ENCODE results near the gene COL23A1.
A peak's percentile ranks its signal among the peaks of the same experiment; 100 is the strongest.

The COL23A1 gene

DNA sequence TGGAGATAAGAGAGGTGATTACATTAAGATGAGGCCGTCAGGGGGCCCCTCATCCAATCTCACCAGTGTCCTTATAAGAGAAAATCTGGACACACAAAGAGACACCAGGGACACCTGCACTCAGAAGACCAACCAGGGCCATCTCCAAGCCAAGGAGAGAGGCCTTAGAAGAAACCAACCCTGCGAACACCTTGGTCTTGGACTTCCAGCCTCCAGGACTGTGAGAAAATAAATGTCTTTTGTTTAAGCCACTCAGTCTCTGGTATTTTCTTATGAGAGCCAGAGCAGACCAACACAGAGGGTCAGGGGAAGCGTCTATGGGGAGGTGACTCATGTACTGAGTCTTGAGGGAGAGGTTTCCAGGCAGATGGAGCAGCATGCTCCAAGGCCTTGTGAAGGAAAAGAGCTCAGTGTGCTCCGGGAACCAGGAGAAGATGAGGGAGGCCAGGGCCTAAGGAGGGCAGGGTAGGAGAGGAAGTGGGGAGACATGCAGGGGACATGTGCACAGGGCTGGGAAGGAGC lies 363.0 kb downstream of the COL23A1 start:
- DNase-seq (ENCODE audit: low spot score) = no peak
- no peak overlapping the region for H2BK12ac ChIP-seq (ENCODE audit: low read length)

GRCh38 chr5:178225174-178225573 lies 365.0 kb downstream of the COL23A1 start:
- no peak overlapping the region for H2BK5ac ChIP-seq (ENCODE audit: low read length)
- H3K4me1 ChIP-seq (ENCODE audit: control insufficient read depth in 2 of 2, insufficient read depth in 1 of 2, low read depth in 1 of 2, low read length in 2 of 2) = peaks cover 0 to 16% of the 10 kb centered on the region in 2 donors
- H2BK12ac ChIP-seq (ENCODE audit: low read length) = no peak overlapping the region
- H3K18ac ChIP-seq (ENCODE audit: low read length) = no peak overlapping the region
- no peak overlapping the region for H3K27ac ChIP-seq (replicated peaks; ENCODE audit: low read length)
- no peak overlapping the region for H3K4ac ChIP-seq (ENCODE audit: low read length)
- peaks cover 38 to 84% of the 10 kb centered on the region in 2 donors for H3K36me3 ChIP-seq (replicated peaks in 1 of 2; ENCODE audit: control insufficient read depth in 2 of 2, insufficient read depth in 2 of 2, low read length in 2 of 2)
- H3K79me1 ChIP-seq (ENCODE audit: low read depth, low read length) = no peaks in the 10 kb centered on the region
- H4K8ac ChIP-seq (ENCODE audit: low read depth, low read length) = no peak overlapping the region
- H2BK120ac ChIP-seq (ENCODE audit: low read depth, low read length) = no peak overlapping the region
- no peak overlapping the region for H4K91ac ChIP-seq (ENCODE audit: low read depth, low read length, poor library complexity)
- no peak overlapping the region for H2BK15ac ChIP-seq (ENCODE audit: low read length)
- H2AK5ac ChIP-seq (ENCODE audit: low read depth, low read length) = no peak overlapping the region
- H3K9ac ChIP-seq (ENCODE audit: low read depth, low read length, poor library complexity) = no peak overlapping the region
- H3K9me3 ChIP-seq (replicated peaks in 1 of 2; ENCODE audit: control insufficient read depth in 2 of 2, insufficient read depth in 1 of 2, low read depth in 1 of 2, low read length in 2 of 2) = peaks cover 2 to 5% of the 10 kb centered on the region in 2 donors
- no peak overlapping the region for H3K14ac ChIP-seq (ENCODE audit: low read length)
- H3K23ac ChIP-seq (ENCODE audit: low read depth, low read length, poor library complexity) = no peak overlapping the region
- H2AFZ ChIP-seq (ENCODE audit: low read length) = no peak overlapping the region
- no peak for DNase-seq (ENCODE audit: low spot score)
- peak overlapping the region in 1 of 2 donors; percentile 33 for H3K4me3 ChIP-seq (ENCODE audit: low read length in 2 of 2)
- no peaks in the 10 kb centered on the region for H3K27me3 ChIP-seq (ENCODE audit: control insufficient read depth in 3 of 3, insufficient read depth in 3 of 3, low read depth in 1 of 3, low read length in 3 of 3)
- no CpG with 5 or more reads among the region's 6 CpGs for whole genome bisulfite sequencing, 2 donors (ENCODE audit: extremely low coverage in 2 of 2, insufficient read length in 2 of 2, insufficient replicate concordance in 1 of 2)
- H3K4me2 ChIP-seq (ENCODE audit: insufficient read depth, low read length, poor library complexity, severe bottlenecking) = no peak overlapping the region

More for the DNA sequence above, 363.0 kb downstream of the COL23A1 start:
- Histone ChIP-seq H3K79me1 (ENCODE audit: low read depth, low read length) (peaks cover 9% of the 10 kb centered on the region), H3K9me3 (replicated peaks in 1 of 2; ENCODE audit: control insufficient read depth in 2 of 2, insufficient read depth in 1 of 2, low read depth in 1 of 2, low read length in 2 of 2) (peaks cover 0 to 5% of the 10 kb centered on the region in 2 donors), H3K27me3 (ENCODE audit: control insufficient read depth in 3 of 3, insufficient read depth in 3 of 3, low read depth in 1 of 3, low read length in 3 of 3) (no peaks in the 10 kb centered on the region), H3K18ac (ENCODE audit: low read length) (no peak overlapping the region), H3K36me3 (replicated peaks in 1 of 2; ENCODE audit: control insufficient read depth in 2 of 2, insufficient read depth in 2 of 2, low read length in 2 of 2) (peaks cover 34 to 83% of the 10 kb centered on the region in 2 donors), H4K8ac (ENCODE audit: low read depth, low read length) (no peak overlapping the region), H3K4me2 (ENCODE audit: insufficient read depth, low read length, poor library complexity, severe bottlenecking) (no peak overlapping the region), H3K4me1 (ENCODE audit: control insufficient read depth in 2 of 2, insufficient read depth in 1 of 2, low read depth in 1 of 2, low read length in 2 of 2) (peaks cover 8 to 20% of the 10 kb centered on the region in 2 donors), H2AFZ (ENCODE audit: low read length) (no peak overlapping the region), H2BK120ac (ENCODE audit: low read depth, low read length) (no peak overlapping the region), H3K14ac (ENCODE audit: low read length) (no peak overlapping the region), H2AK5ac (ENCODE audit: low read depth, low read length) (no peak overlapping the region), H4K91ac (ENCODE audit: low read depth, low read length, poor library complexity) (no peak overlapping the region), H3K4me3 (ENCODE audit: low read length in 2 of 2) (no peak overlapping the region), H3K23ac (ENCODE audit: low read depth, low read length, poor library complexity) (no peak overlapping the region), H2BK5ac (ENCODE audit: low read length) (no peak overlapping the region), H3K27ac (replicated peaks; ENCODE audit: low read length) (no peak overlapping the region), H2BK15ac (ENCODE audit: low read length) (no peak overlapping the region), H3K9ac (ENCODE audit: low read depth, low read length, poor library complexity) (no peak overlapping the region), H3K4ac (ENCODE audit: low read length) (no peak overlapping the region)
- WGBS, 2 donors (ENCODE audit: extremely low coverage in 2 of 2, insufficient read length in 2 of 2, insufficient replicate concordance in 1 of 2) = no CpG with 5 or more reads among the region's 4 CpGs

GRCh38 chr5:178224403-178224802 lies 365.8 kb downstream of the COL23A1 start:
- peaks cover 34 to 80% of the 10 kb centered on the region in 2 donors for H3K36me3 ChIP-seq (replicated peaks in 1 of 2; ENCODE audit: control insufficient read depth in 2 of 2, insufficient read depth in 2 of 2, low read length in 2 of 2)
- no peak overlapping the region for H4K91ac ChIP-seq (ENCODE audit: low read depth, low read length, poor library complexity)

GRCh38 chr5:178223828-178224335 lies 366.3 kb downstream of the COL23A1 start:
- WGBS, 2 donors (ENCODE audit: extremely low coverage in 2 of 2, insufficient read length in 2 of 2, insufficient replicate concordance in 1 of 2) = no CpG with 5 or more reads among the region's 13 CpGs
- Histone ChIP-seq H3K4me2 (ENCODE audit: insufficient read depth, low read length, poor library complexity, severe bottlenecking) (no peak overlapping the region), H4K91ac (ENCODE audit: low read depth, low read length, poor library complexity) (no peak overlapping the region), H3K27me3 (ENCODE audit: control insufficient read depth in 3 of 3, insufficient read depth in 3 of 3, low read depth in 1 of 3, low read length in 3 of 3) (no peaks in the 10 kb centered on the region), H3K14ac (ENCODE audit: low read length) (no peak overlapping the region), H3K27ac (replicated peaks; ENCODE audit: low read length) (no peak overlapping the region), H3K9ac (ENCODE audit: low read depth, low read length, poor library complexity) (peak overlapping the region; percentile 44), H2AK5ac (ENCODE audit: low read depth, low read length) (no peak overlapping the region), H3K36me3 (replicated peaks in 1 of 2; ENCODE audit: control insufficient read depth in 2 of 2, insufficient read depth in 2 of 2, low read length in 2 of 2) (peaks cover 34 to 80% of the 10 kb centered on the region in 2 donors), H3K4ac (ENCODE audit: low read length) (no peak overlapping the region), H2BK5ac (ENCODE audit: low read length) (no peak overlapping the region), H3K18ac (ENCODE audit: low read length) (peak overlapping the region; percentile 46), H2BK15ac (ENCODE audit: low read length) (no peak overlapping the region), H4K8ac (ENCODE audit: low read depth, low read length) (no peak overlapping the region), H3K4me3 (ENCODE audit: low read length in 2 of 2) (no peak overlapping the region), H3K4me1 (ENCODE audit: control insufficient read depth in 2 of 2, insufficient read depth in 1 of 2, low read depth in 1 of 2, low read length in 2 of 2) (peaks cover 0 to 16% of the 10 kb centered on the region in 2 donors), H2BK12ac (ENCODE audit: low read length) (no peak overlapping the region), H3K79me1 (ENCODE audit: low read depth, low read length) (peaks cover 1% of the 10 kb centered on the region), H3K23ac (ENCODE audit: low read depth, low read length, poor library complexity) (peak overlapping the region; percentile 21), H3K9me3 (replicated peaks in 1 of 2; ENCODE audit: control insufficient read depth in 2 of 2, insufficient read depth in 1 of 2, low read depth in 1 of 2, low read length in 2 of 2) (peaks cover 2 to 5% of the 10 kb centered on the region in 2 donors), H2BK120ac (ENCODE audit: low read depth, low read length) (no peak overlapping the region), H2AFZ (ENCODE audit: low read length) (no peak overlapping the region)
- no peak for DNase-seq (ENCODE audit: low spot score)

More at GRCh38 chr5:178224403-178224802, 365.8 kb downstream of the COL23A1 start:
- Histone ChIP-seq H3K4me1 (ENCODE audit: control insufficient read depth in 2 of 2, insufficient read depth in 1 of 2, low read depth in 1 of 2, low read length in 2 of 2) (peaks cover 0 to 16% of the 10 kb centered on the region in 2 donors), H2AK5ac (ENCODE audit: low read depth, low read length) (no peak overlapping the region), H2BK12ac (ENCODE audit: low read length) (no peak overlapping the region), H2BK5ac (ENCODE audit: low read length) (no peak overlapping the region), H3K18ac (ENCODE audit: low read length) (peak overlapping the region; percentile 38), H3K4me2 (ENCODE audit: insufficient read depth, low read length, poor library complexity, severe bottlenecking) (no peak overlapping the region), H3K14ac (ENCODE audit: low read length) (no peak overlapping the region), H2BK15ac (ENCODE audit: low read length) (no peak overlapping the region), H2BK120ac (ENCODE audit: low read depth, low read length) (no peak overlapping the region), H4K8ac (ENCODE audit: low read depth, low read length) (no peak overlapping the region), H3K79me1 (ENCODE audit: low read depth, low read length) (peaks cover 1% of the 10 kb centered on the region), H3K4me3 (ENCODE audit: low read length in 2 of 2) (no peak overlapping the region), H3K27me3 (ENCODE audit: control insufficient read depth in 3 of 3, insufficient read depth in 3 of 3, low read depth in 1 of 3, low read length in 3 of 3) (no peaks in the 10 kb centered on the region), H3K4ac (ENCODE audit: low read length) (no peak overlapping the region), H3K9ac (ENCODE audit: low read depth, low read length, poor library complexity) (no peak overlapping the region), H3K27ac (replicated peaks; ENCODE audit: low read length) (no peak overlapping the region), H3K23ac (ENCODE audit: low read depth, low read length, poor library complexity) (no peak overlapping the region), H3K9me3 (replicated peaks in 1 of 2; ENCODE audit: control insufficient read depth in 2 of 2, insufficient read depth in 1 of 2, low read depth in 1 of 2, low read length in 2 of 2) (peaks cover 2 to 5% of the 10 kb centered on the region in 2 donors), H2AFZ (ENCODE audit: low read length) (no peak overlapping the region)
- no CpG with 5 or more reads among the region's 17 CpGs for WGBS, 2 donors (ENCODE audit: extremely low coverage in 2 of 2, insufficient read length in 2 of 2, insufficient replicate concordance in 1 of 2)
- no peak for DNase-seq (ENCODE audit: low spot score)

Measured in neuronal stem cell (in vitro differentiated cells).